Stimulated activated CD4-positive, alpha-beta T cell treated with anti-CD3 and anti-CD28 coated beads, Interleukin-1b, Interleukin-23, amount 100 ng/mL, for 24 hours (primary cell): ENCODE data around the gene YPEL4.

Source experiments
- DNase-seq, 4 experiments: peaks; one replicate each; pipeline ENCODE4 v3.0.0-alpha.2; 2020; ENCODE audit warnings: low read depth in 4 of 4, low spot score in 1 of 4

Gene YPEL4

DNA sequence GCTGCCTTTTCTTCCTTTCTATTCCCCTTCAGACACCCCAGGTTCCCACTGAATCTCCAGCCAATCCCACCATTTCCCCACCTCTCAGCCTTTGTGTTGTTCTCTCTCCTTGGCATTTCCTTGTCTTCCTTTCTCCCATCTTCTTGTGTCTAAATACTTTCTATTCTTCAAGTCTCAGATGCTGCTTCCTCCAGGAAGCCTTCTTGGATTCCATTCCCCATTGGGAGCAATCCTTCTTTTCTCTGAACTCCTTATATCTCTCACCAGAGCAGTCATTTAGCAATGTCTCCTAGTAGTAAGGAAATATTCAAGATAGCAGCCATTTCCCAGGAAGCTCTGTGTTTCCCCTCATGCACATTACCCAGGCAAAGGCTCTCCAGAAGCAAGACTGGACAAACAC is 15.4 kb downstream of the YPEL4 start:
- no peak for DNase-seq

DNA sequence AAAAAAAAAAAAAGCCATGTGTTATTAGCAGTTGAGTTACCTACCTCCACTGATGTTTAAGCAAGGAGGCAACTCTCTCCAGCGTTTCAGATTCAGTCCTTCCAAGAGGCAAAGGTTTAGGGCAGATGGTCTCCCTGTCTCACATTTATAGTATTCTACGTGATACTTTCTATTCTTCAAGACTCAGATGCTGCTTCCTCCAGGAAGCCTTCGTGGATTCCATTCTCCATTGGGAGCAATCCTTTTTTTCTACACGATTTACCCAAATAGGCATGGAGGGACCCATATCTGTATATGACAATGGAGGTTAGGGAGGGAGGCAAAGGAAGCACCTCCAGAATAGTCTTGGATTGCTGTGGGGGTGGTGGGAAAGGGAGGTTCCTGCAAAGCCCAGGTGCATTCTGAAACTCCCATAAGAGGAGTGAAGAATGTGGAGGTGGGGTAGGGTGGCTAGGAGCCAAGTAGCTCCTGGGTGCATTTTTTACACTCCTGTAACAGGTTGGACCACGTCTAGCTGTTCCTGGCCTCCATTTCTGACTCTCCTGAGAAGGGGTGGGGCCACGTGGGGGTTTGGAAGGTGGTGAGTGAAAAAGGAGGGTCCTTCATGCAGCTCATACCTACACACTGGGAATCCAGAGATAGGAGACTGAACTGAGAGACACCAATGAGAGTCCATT is 16.2 kb downstream of the YPEL4 start:
- no peak for DNase-seq

- DNase-seq = no peak
Measured at GRCh38 chr11:57632116-57632515, 17.6 kb downstream of the YPEL4 start.

GRCh38 chr11:57630171-57630570 is 19.5 kb downstream of the YPEL4 start:
- DNase-seq = no peak

DNA sequence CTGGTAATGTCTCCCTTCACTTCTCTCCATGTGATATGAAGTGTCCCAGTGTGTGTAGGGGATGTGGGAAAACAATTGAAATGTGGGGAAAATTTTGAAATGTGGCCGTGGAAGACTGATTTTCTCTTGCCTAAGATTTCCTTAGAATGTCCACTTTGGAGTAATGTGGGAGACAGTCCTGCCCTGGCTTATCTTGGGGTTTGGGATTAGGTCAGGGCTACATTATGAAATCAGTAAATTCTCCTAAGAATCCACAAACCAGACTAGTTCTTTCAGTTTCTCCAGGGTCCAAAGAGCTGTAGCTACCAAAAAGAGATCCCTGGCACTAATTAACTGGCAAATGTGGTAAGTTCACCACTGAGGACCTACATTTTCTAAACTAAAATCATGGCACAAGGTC is 22.8 kb downstream of the YPEL4 start:
- no peak for DNase-seq

DNA sequence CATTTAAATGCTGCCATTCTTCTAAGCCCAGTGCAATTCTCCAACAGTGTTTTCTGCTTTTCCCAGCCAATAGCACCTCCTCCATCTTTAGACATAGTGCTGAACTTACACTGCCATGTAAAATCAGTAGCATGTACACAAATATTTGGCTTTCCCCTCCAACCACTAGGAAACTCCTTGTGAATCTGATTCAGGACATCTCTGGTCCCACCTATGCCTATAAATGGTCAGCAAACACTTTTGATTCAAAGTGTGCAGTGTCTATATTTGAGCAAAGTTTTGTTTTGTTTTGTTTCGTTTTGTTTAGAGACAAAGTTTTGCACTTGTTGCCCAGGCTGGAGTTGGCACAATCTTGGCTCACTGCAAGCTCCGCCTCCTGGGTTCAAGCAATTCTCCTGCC is 24.8 kb downstream of the YPEL4 start:
- no peak for DNase-seq

GRCh38 chr11:57622263-57622662 is 27.4 kb downstream of the YPEL4 start:
- DNase-seq = no peak

DNA sequence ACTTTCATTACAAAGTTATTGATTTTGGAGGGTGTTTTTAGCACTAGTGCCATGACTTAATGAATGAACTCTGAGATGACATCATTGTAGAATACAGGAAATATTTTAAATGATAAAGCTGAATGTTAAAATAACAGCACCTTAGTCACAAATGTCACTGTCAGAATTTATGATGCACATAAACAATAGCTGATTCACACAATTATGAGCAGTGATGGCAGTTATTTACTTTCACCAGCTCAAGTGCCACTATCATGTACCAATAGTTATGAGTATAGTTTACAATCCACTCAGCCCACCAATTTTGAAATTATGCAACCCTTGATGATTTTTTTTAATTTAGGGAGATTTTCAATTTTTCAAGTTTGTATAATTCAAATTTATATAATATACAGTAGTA is 29.2 kb downstream of the YPEL4 start:
- no peak for DNase-seq

- no peak for DNase-seq
Measured at GRCh38 chr11:57619331-57619730, 30.4 kb downstream of the YPEL4 start.

- no peak for DNase-seq
Measured at GRCh38 chr11:57618438-57618837, 31.3 kb downstream of the YPEL4 start.

DNA sequence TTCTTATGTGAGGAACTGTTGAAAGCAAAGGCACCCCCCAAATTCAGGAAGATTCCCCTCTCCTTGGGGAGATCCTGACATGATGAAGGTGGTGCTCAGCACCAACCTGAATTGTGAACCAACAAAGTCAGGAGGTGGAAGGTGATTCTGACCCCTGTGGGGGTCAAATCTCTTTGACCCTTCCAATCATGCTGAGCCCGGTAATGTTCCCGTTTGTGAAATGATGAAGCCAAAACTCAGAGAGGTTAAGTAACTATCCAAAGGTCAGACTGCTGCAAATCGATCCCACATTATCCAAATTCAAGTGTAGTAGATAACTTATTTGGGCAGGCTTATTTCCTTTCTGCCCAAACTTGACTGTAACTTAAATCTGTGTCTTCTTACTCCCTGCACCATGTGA is 33.1 kb downstream of the YPEL4 start:
- no peak for DNase-seq

DNA sequence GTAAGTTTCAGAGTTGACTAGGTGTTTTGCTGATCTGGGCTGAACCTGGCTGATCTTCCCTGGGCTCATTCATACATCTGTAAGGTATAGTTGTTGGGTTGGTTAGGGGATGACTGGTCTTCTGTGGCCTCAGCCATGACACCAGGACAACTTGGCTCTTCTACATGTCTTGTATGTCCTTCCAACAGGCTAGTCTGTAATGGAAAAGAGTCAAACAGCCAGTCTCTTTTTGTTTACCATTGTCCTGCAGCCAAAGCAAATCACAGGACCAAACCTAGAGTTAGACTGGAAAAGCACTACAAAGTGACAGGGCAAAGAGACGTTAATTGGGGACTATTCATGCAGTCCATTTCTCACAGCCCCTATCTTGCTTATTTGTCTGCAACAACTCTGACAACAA is 34.4 kb downstream of the YPEL4 start:
- no peak for DNase-seq

DNA sequence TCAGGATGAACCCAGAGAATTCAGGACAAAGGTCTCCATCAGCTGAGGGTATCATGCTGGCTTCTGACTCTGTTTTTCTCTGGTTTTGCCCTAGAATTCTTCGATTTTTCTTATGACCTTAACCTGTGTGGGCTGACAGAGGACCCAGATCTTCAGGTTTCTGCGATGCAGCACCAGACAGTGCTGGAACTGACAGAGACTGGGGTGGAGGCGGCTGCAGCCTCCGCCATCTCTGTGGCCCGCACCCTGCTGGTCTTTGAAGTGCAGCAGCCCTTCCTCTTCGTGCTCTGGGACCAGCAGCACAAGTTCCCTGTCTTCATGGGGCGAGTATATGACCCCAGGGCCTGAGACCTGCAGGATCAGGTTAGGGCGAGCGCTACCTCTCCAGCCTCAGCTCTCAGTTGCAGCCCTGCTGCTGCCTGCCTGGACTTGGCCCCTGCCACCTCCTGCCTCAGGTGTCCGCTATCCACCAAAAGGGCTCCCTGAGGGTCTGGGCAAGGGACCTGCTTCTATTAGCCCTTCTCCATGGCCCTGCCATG is 35.4 kb downstream of the YPEL4 start:
- DNase-seq = no peak

GRCh38 chr11:57610170-57610569 is 39.5 kb downstream of the YPEL4 start:
- no peak for DNase-seq

DNA sequence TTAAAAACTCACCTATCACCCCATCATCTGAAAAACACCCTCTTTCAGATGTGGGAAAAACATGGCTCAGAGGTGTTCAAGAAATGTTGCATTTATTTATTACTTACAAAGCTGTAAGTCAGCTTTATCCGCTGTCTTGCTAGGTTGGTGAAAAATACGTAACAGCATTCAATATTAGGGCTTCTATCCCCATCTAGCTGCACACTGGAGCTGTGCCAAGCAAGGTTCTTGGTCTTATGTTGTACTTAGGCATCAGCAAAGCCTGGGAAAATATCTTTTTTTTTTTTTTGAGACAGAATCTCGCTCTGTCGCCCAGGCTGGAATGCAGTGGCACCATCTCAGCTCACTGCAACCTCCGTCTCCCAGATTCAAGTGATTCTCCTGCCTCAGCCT is 44.7 kb downstream of the YPEL4 start:
- no peak for DNase-seq

DNA sequence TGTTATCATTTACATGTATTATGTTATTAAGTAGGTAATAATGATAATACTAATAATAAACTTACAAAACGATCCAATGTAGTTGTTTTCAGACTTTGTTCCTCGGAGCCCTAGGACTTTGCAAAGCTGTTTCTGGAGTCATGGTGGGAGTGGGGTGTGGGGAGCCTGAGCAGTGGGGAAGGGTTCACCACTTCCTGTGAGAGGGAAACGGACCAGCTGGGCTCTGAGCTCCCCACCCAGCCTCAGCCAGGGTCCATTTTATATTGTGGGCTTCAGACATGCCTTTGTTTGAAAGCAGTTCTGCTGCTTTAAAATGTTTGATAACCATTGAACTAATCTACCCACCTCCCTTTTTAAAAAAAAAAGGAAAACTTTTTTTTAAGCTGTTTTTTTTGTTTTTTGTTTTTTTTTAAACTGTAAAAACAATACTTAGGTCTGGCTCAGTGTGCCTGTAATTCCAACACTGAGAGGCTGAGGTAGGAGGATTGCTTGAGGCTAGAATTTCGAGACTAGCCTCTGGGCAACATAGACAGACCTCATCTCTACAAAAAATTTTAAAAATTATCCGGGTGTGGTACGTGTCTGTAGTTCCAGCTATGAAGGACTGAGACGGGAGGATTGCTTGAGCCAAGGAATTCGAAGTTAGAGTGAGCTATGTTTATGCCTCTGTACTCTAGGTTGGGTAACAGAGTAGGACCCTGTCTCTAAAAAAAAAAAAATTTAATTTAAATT is 45.2 kb downstream of the YPEL4 start:
- DNase-seq = no peak

DNA sequence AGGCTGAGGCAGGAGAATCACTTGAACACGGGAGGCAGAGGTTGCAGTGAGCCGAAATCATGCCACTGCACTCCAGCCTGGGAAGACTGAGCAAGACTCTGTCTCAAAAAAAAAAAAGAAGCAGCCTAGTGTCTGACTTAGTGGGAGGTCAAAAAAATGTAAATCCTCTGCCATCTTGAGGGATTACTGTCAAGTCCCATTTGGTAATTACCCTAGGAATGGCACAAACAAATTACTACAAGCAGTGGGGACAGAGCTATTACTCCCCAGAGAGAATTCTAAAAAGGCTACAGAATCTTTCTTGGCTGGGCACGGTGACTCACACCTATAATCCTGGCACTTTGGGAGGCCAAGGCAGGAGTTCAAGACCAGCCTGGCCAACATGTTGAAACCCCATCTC is 48.4 kb downstream of the YPEL4 start:
- no peak for DNase-seq

GRCh38 chr11:57599381-57599780 is 50.3 kb downstream of the YPEL4 start:
- no peak for DNase-seq

DNA sequence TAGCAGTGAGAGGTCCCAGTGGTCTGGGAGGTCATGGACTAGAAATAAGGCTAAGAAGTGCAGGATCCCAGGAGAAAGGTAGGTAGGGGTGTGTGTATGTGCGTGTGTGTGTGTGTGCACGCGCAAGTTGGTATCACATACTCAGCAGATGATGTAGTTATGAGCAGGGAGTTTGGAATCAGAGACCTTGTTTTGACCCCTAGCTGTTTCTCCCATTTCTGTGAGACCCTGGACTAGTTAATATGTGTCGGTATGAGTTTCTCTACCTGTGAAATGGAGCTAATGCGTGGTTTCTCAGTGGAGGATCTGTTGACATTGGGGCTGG is 50.9 kb downstream of the YPEL4 start:
- DNase-seq = no peak

GRCh38 chr11:57597916-57598830 is 51.5 kb downstream of the YPEL4 start:
- DNase-seq = no peak

- DNase-seq = no peak
Measured at GRCh38 chr11:57597461-57597915, 52.2 kb downstream of the YPEL4 start, which contains the start of gene SERPING1. Gene SERPING1, plus strand, starts transcription at chr11:57597685. Its CDS starts 586 bp downstream, at chr11:57598271.
